NCI-H748 (cell line): ENCODE data around the gene MEGF6.
A peak's percentile ranks its signal among the peaks of the same experiment; 100 is the strongest.

Experiments used
- DNase-seq: peaks from one replicate; lab custom pipeline; 2025; ENCODE audit not compliant: unreplicated experiment; lab: John Stamatoyannopoulos, UW

The MEGF6 gene

GRCh38 chr1:3495776-3496745 lies 115.2 kb downstream of the MEGF6 start:
- no peak for DNase-seq

- DNase-seq, result peak; percentile 37
These were observed 116.7 kb downstream of the MEGF6 start for GRCh38 chr1:3494321-3495308.

- DNase-seq, result no peak
These were observed 118.6 kb downstream of the MEGF6 start for GRCh38 chr1:3492545-3493246.

GRCh38 chr1:3491291-3492246 lies 119.7 kb downstream of the MEGF6 start:
- DNase-seq, result peak; percentile 36

GRCh38 chr1:3490046-3490745 lies 121.1 kb downstream of the MEGF6 start:
- DNase-seq, result no peak

- DNase-seq, result no peak
These were observed 122.9 kb downstream of the MEGF6 start for GRCh38 chr1:3488432-3488831.

GRCh38 chr1:3485016-3485415 lies 126.3 kb downstream of the MEGF6 start:
- DNase-seq, result no peak

GRCh38 chr1:3483801-3484444 lies 127.4 kb downstream of the MEGF6 start:
- peak; percentile 25 for DNase-seq

GRCh38 chr1:3483380-3483779 lies 127.9 kb downstream of the MEGF6 start:
- DNase-seq, result no peak

- DNase-seq, result no peak
These were observed 128.9 kb downstream of the MEGF6 start for GRCh38 chr1:3482378-3482849.

GRCh38 chr1:3481836-3482375 lies 129.4 kb downstream of the MEGF6 start:
- DNase-seq, result no peak

GRCh38 chr1:3481046-3481445 lies 130.3 kb downstream of the MEGF6 start:
- DNase-seq, result no peak

- no peak for DNase-seq
These were observed 131.0 kb downstream of the MEGF6 start for GRCh38 chr1:3480369-3480719.

- DNase-seq, result no peak
These were observed 131.6 kb downstream of the MEGF6 start for GRCh38 chr1:3479511-3480368.

- no peak for DNase-seq
These were observed 133.1 kb downstream of the MEGF6 start for GRCh38 chr1:3478187-3478586.

GRCh38 chr1:3477241-3477995 lies 133.9 kb downstream of the MEGF6 start:
- no peak for DNase-seq

- DNase-seq, result no peak
These were observed 134.6 kb downstream of the MEGF6 start for GRCh38 chr1:3476666-3477065.
